Gastroesophageal sphincter (tissue), 4 donors: ENCODE results near the gene BTNL3. TPM values are rescaled to one million over a fixed set of nuclear protein-coding genes. Genes with fewer than 3 reads are reported as not detected.

Source experiments
- ATAC-seq: fragments of 150-250 bp; one replicate; pipeline ENCODE4 v1.9.1; 2016; ENCODE audit warnings: mild to moderate bottlenecking, moderate library complexity
- H3K27ac ChIP-seq, 4 donors: fragments of 200-600 bp; sonication (generic) in 3 of 4; 1 replicate in 3 of 4; 2 replicates in 1 of 4; pipeline ENCODE4 v1.5.1; 2016 to 2019
- H3K27me3 ChIP-seq: fragments of 200-600 bp; sonication (generic); one replicate; pipeline ENCODE4 v1.5.1; 2019
- H3K36me3 ChIP-seq, 2 donors: fragments of 200-600 bp; sonication (generic); one replicate each; pipeline ENCODE4 v1.5.1; 2019; ENCODE audit warnings: control low read depth in 1 of 2
- H3K4me1 ChIP-seq, 3 donors: fragments of 200-600 bp; sonication (generic); 1 replicate in 2 of 3; 2 replicates in 1 of 3; pipeline ENCODE4 v1.5.1; 2016 to 2019; ENCODE audit warnings: control low read depth in 2 of 3
- H3K4me3 ChIP-seq, 2 donors: fragments of 200-600 bp; sonication (generic); one replicate each; pipeline ENCODE4 v1.5.1; 2019; ENCODE audit warnings: mild to moderate bottlenecking in 1 of 2, moderate library complexity in 1 of 2
- H3K9me3 ChIP-seq, 3 donors: fragments of 200-600 bp; sonication (generic); one replicate each; pipeline ENCODE4 v1.5.1; 2017 to 2019; ENCODE audit warnings: control low read depth in 2 of 3
- EP300 ChIP-seq: sonication (generic); formaldehyde crosslinking; IDR thresholded peaks from one replicate; pipeline ENCODE4 v1.6.1; 2017; ENCODE audit warnings: antibody characterized with exemption, mild to moderate bottlenecking
- POLR2A ChIP-seq, 2 donors: fragments of 450-650 bp; IDR thresholded peaks; one replicate each; pipeline ENCODE4 v1.6.1; 2017; ENCODE audit warnings: antibody characterized with exemption in 2 of 2, mild to moderate bottlenecking in 2 of 2, moderate library complexity in 1 of 2
- POLR2AphosphoS5 ChIP-seq: sonication (generic); formaldehyde crosslinking; IDR thresholded peaks from one replicate; pipeline ENCODE4 v1.6.1; 2017; ENCODE audit warnings: antibody characterized with exemption
- WGBS, 2 donors: methylation state at CpG; one replicate each; pipeline ENCODE4 v1.1.5; 2018; ENCODE audit warnings: low coverage in 1 of 2; 5-methylcytosine and 5-hydroxymethylcytosine counted together
- total RNA-seq, 4 donors: library from RNA; depleted of rRNA; stranded (reverse); fragments of >200 nt; gene quantifications; one replicate each; pipeline ENCODE4 v1.1.0, GENCODE V29; 2016
- TF ChIP-seq, protein P1 (sequence below), 4 experiments: fragments of 200-600 bp in 2 of 4; fragments of 450-650 bp in 2 of 4; sonication (generic) in 1 of 4; IDR thresholded peaks; one replicate each; pipeline ENCODE4 v1.5.1; 2017 to 2019; ENCODE audit warnings: antibody characterized with exemption in 4 of 4, mild to moderate bottlenecking in 2 of 4, moderate library complexity in 2 of 4

BTNL3 gene
- total RNA-seq, 4 donors from 2014 or later: not detected

DNA sequence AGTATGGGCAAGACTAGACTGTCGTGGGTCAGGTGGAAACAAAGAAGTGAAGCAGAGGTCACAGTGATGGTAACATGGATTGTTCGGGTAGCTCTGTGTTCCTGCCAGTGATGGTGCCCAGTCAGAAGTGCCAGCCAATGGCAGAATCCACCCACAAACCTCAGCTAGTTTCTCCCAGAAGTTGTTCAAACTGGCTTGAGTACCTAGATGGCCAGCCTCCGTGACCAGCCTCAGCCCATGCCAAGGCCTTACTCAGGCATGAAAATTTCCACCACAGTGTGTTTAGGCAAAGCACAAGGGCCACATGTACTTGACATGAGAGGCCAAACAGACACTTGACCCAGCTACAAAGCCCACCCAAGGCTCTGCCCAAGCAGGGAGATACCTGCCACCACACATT lies 32.0 kb downstream of the BTNL3 start:
- H3K27ac ChIP-seq: no peak overlapping the region
- no peaks in the 10 kb centered on the region for H3K4me1 ChIP-seq
- WGBS, 2 donors: 73 to 100% methylated on average over 1 to 2 of the region's 3 CpGs
- peaks cover 16% of the 10 kb centered on the region for H3K27me3 ChIP-seq
- H3K4me3 ChIP-seq: no peak overlapping the region
- TF ChIP-seq POLR2A (IDR thresholded peaks at IDR 0.05): no peak
- TF ChIP-seq EP300: no peak
- no peak for TF ChIP-seq POLR2AphosphoS5
- TF ChIP-seq, protein P1, sequence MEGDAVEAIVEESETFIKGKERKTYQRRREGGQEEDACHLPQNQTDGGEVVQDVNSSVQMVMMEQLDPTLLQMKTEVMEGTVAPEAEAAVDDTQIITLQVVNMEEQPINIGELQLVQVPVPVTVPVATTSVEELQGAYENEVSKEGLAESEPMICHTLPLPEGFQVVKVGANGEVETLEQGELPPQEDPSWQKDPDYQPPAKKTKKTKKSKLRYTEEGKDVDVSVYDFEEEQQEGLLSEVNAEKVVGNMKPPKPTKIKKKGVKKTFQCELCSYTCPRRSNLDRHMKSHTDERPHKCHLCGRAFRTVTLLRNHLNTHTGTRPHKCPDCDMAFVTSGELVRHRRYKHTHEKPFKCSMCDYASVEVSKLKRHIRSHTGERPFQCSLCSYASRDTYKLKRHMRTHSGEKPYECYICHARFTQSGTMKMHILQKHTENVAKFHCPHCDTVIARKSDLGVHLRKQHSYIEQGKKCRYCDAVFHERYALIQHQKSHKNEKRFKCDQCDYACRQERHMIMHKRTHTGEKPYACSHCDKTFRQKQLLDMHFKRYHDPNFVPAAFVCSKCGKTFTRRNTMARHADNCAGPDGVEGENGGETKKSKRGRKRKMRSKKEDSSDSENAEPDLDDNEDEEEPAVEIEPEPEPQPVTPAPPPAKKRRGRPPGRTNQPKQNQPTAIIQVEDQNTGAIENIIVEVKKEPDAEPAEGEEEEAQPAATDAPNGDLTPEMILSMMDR (IDR thresholded peaks at IDR 0.05): no peak
- H3K9me3 ChIP-seq: peaks cover 0 to 51% (median 0%) of the 10 kb centered on the region in 3 donors
- no peaks in the 10 kb centered on the region for H3K36me3 ChIP-seq
- ATAC-seq: no peak

DNA sequence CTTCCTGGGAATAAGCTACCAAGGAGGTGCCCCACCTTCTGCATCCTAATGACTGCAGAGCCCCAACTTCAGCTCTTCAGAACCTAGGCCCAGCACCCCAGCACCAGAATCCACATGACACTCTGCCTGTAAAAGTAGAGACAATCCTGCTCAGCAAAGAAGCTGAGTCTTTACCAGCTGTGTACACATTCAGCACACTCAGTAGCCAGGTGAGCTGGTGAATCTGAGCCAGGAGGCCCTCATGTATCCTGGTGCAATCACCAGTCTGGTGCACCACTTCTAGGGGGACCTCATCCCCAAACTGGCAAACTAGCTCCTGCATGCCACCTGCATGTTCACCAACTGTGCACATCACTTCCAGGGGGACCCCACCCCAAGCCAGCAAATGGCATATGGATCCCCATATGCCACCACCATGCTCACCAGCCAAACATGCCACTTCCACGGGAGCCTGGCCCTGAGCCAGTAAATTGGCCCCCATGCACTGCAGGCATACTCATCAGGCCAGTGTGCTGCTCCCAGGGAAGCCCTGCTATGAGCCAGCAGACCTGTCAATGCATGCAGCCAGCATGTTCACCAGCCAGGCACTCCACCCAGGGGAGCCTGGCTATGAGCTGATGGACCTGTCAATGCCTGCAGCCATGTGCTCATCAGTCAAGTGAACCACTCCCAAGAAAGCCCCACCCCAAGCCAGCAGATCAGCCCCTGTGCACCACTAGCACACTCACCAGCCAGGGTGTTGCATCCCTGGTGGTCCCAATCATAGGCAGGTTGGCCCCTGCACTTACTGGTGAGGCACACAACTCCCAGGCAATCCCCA lies 35.8 kb downstream of the BTNL3 start:
- H3K4me3 ChIP-seq: no peak overlapping the region
- ATAC-seq: no peak
- H3K27ac ChIP-seq: no peak overlapping the region
- H3K9me3 ChIP-seq: peaks cover 0 to 65% (median 0%) of the 10 kb centered on the region in 3 donors
- TF ChIP-seq, protein P1 (IDR thresholded peaks at IDR 0.05): no peak
- no peak for TF ChIP-seq EP300
- no peaks in the 10 kb centered on the region for H3K4me1 ChIP-seq
- H3K27me3 ChIP-seq: peaks cover 24% of the 10 kb centered on the region
- WGBS, 2 donors: 40% methylated on average over 1 of the region's 1 CpG; no CpG with 5 or more reads in 1 of the 2 donors
- no peaks in the 10 kb centered on the region for H3K36me3 ChIP-seq

DNA sequence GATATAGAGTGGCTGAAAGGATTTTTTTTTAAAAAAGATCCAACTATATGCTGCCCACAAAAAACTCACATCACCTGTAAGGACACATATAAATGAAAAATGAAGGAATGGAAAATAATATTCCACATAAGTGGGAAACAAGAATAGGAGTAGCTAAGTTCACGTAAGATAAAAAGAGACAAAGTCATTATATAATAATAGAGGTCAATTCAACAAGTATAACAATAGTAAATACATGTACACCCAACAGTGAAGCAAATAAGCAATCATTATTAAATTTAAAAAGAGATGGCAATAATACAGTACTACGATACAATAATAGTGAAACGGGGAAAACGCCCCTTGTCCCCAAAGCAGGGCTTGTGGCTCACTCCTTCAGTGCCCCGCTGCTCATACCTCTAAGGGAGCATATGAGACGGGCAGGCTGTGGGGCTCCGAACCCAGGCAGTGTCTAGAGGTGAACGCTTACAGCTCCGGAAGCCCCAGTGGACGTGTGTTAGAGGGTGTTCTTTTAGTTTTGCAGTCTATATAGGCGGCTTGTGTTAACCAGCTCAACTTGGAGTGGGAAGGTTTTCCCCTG lies 38.9 kb downstream of the BTNL3 start:
- Histone ChIP-seq H3K4me1 (no peaks in the 10 kb centered on the region), H3K4me3 (no peak overlapping the region), H3K9me3 (peaks cover 0 to 42% (median 0%) of the 10 kb centered on the region in 3 donors), H3K27me3 (peaks cover 36% of the 10 kb centered on the region), H3K27ac (no peak overlapping the region), H3K36me3 (no peaks in the 10 kb centered on the region)
- ATAC-seq: no peak
- WGBS, 2 donors: 76 to 82% methylated on average over 10 to 11 of the region's 11 CpGs
- TF ChIP-seq EP300 (no peak), POLR2AphosphoS5 (no peak), POLR2A (IDR thresholded peaks at IDR 0.05) (no peak)
- TF ChIP-seq, protein P1 (IDR thresholded peaks at IDR 0.05): no peak

DNA sequence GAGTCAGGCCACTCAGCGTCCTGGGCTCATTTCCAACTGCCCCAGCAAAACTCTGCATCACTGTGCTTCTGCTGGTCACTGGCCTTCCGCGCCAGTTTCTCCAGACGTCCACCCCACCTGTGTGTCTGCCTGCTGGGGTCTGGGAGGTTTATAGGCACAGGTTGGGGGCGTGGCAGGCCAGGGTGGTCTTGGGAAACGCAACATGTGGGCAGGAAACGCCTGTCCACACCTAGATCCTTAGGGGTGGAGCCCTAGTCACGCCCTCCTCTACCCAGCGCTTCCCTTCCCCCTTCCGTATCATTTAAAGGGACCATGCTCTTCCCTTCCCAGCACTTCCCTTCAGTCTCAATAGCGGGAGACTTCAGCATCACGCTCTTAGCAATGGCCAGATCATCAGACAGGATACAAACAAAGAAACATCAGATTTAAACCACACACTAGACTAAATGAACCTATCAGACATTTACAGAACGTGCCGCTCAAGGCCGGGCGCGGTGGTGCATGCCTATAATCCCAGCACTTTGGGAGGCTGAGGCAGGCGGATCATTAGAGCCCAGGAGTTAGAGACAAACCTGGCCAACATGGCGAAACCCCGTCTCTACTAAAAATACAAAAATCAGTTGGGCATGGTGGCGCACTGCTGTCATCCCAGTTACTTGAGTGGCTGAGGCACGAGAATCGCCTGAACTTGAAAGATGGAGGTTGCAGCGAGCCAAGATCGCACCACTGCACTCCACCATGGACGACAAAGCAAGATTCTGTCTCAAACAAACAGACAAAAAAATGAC lies 39.6 kb downstream of the BTNL3 start:
- WGBS, 2 donors: 79 to 85% methylated on average over 4 to 16 of the region's 26 CpGs
- peaks cover 36% of the 10 kb centered on the region for H3K27me3 ChIP-seq
- no peak for ATAC-seq
- peaks cover 0 to 36% (median 0%) of the 10 kb centered on the region in 3 donors for H3K9me3 ChIP-seq
- H3K27ac ChIP-seq: no peak overlapping the region
- no peaks in the 10 kb centered on the region for H3K36me3 ChIP-seq
- TF ChIP-seq POLR2A (IDR thresholded peaks at IDR 0.05): no peak
- TF ChIP-seq, protein P1 (IDR thresholded peaks at IDR 0.05): no peak
- H3K4me3 ChIP-seq: no peak overlapping the region
- H3K4me1 ChIP-seq: no peaks in the 10 kb centered on the region
